ENCODE data around the gene MST1R.

Gene MST1R

GRCh38 chr3:49840388-49840787, 63.3 kb downstream of the MST1R start:
- Histone ChIP-seq H2AFZ (ENCODE audit: low read depth, low read length) (no peak overlapping the region), H4K20me1 (ENCODE audit: insufficient read depth, low read length) (no peaks in the 10 kb centered on the region), H3K4me2 (ENCODE audit: insufficient read depth, low read length) (no peak overlapping the region), H3K27me3 (ENCODE audit: insufficient read depth, low read length, poor library complexity) (no peaks in the 10 kb centered on the region), H3K4me3 (ENCODE audit: low read depth in 1 of 2, low read length in 2 of 2) (no peak overlapping the region), H3K79me2 (ENCODE audit: insufficient read depth, low read length) (no peaks in the 10 kb centered on the region), H3K27ac (ENCODE audit: low read length) (no peak overlapping the region), H3K9me3 (ENCODE audit: insufficient read depth, low read length, severe bottlenecking) (no peaks in the 10 kb centered on the region), H3K4me1 (ENCODE audit: insufficient read depth, low read length) (no peaks in the 10 kb centered on the region), H3K36me3 (ENCODE audit: insufficient read depth, low read length) (peaks cover 83% of the 10 kb centered on the region), H3K9ac (ENCODE audit: low read depth, low read length) (no peak overlapping the region)
- no peak for ATAC-seq (ENCODE audit: insufficient read depth, low read depth)
- DNase-seq = no peak
- TF ChIP-seq CTCF (IDR thresholded peaks at IDR 0.05; ENCODE audit: borderline replicate concordance, extremely low read depth, low read length, poor library complexity, severe bottlenecking) (no peak), EZH2 (IDR thresholded peaks at IDR 0.05; ENCODE audit: borderline replicate concordance, low read depth, low read length, severe bottlenecking) (no peak)

DNA sequence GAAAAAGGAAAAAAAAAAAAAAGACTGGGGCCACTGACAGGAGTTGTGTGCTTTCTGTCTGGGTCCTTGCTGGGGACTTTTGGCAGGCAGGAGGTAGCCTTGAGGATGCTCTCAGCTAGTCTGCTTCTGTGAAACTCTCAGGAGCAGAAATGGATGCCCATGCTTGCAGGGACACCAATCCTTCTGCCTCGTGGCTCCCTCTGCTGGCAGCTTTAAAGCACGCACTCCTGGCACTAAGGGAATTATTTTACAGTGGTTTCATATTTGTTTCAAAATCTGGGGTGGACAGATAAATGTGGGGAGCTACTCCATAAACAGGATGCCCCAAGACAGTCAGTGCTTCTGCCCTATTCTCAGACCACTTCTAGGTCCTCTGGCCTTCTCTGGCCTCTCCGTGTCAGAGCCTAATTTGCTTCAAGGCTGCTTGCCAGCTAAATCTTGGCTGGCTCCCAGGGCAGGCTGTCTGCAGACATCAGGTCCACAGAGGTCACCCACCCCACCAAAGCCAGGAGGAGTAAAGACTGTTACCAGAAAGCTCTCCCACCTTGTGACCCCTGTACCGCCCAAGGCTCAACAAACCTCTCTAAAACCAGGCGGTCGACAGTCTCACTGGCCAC, 64.4 kb downstream of the MST1R start:
- H3K9me3 ChIP-seq (ENCODE audit: insufficient read depth, low read length, severe bottlenecking) = no peaks in the 10 kb centered on the region
- no peaks in the 10 kb centered on the region for H4K20me1 ChIP-seq (ENCODE audit: insufficient read depth, low read length)
- H3K4me3 ChIP-seq (ENCODE audit: low read depth in 1 of 2, low read length in 2 of 2) = no peak overlapping the region
- ATAC-seq (ENCODE audit: insufficient read depth, low read depth) (peak; percentile 92), DNase-seq (peak; percentile 80)
- TF ChIP-seq EZH2 (IDR thresholded peaks at IDR 0.05; ENCODE audit: borderline replicate concordance, low read depth, low read length, severe bottlenecking) (no peak), CTCF (IDR thresholded peaks at IDR 0.05; ENCODE audit: borderline replicate concordance, extremely low read depth, low read length, poor library complexity, severe bottlenecking) (peak; percentile 95)
- H3K36me3 ChIP-seq (ENCODE audit: insufficient read depth, low read length) = peaks cover 81% of the 10 kb centered on the region
- H3K9ac ChIP-seq (ENCODE audit: low read depth, low read length) = no peak overlapping the region
- H3K27ac ChIP-seq (ENCODE audit: low read length) = no peak overlapping the region
- no peak overlapping the region for H2AFZ ChIP-seq (ENCODE audit: low read depth, low read length)
- H3K4me1 ChIP-seq (ENCODE audit: insufficient read depth, low read length) = no peaks in the 10 kb centered on the region
- H3K79me2 ChIP-seq (ENCODE audit: insufficient read depth, low read length) = no peaks in the 10 kb centered on the region
- H3K4me2 ChIP-seq (ENCODE audit: insufficient read depth, low read length) = no peak overlapping the region
- H3K27me3 ChIP-seq (ENCODE audit: insufficient read depth, low read length, poor library complexity) = no peaks in the 10 kb centered on the region
